ENCODE measurements around the gene NCOA5.

Gene NCOA5

DNA sequence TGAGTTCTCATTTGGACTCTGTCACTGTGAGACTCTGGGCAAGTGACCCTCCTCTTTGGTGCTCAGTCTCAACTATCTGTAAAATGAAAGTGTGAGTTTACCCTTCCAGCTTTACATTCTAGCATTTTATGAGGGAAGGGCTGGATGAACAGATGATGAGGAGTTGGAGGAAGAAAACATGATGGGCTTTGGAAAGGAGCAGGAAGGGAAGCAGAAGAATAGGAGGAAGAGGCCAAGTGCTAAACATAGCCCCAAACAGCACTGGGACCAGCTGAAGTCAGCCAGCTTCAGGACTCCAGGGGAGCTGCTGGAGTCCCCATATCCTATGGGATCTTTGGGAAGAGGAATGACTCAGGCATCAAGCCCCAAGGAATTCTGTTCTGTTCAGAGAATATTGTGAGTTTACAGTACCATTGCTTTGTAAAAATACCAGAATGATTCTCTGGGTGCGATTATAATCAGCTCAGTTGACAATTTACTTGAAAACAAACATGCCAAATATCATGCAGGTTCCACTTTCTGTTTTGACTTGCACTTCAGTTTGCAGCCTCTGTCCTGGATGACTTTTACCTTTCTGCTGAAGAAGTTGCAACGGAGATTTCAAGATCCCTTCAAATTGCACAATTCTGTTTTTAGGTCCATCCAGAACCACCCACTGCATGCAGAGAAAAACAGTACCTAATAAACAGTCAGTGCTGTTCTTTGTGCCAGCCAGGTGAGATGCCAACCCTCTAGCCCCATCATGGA lies 31.6 kb upstream of the NCOA5 start:
- no peak for DNase-seq (ENCODE audit: low read depth)
- TF ChIP-seq, protein P1, sequence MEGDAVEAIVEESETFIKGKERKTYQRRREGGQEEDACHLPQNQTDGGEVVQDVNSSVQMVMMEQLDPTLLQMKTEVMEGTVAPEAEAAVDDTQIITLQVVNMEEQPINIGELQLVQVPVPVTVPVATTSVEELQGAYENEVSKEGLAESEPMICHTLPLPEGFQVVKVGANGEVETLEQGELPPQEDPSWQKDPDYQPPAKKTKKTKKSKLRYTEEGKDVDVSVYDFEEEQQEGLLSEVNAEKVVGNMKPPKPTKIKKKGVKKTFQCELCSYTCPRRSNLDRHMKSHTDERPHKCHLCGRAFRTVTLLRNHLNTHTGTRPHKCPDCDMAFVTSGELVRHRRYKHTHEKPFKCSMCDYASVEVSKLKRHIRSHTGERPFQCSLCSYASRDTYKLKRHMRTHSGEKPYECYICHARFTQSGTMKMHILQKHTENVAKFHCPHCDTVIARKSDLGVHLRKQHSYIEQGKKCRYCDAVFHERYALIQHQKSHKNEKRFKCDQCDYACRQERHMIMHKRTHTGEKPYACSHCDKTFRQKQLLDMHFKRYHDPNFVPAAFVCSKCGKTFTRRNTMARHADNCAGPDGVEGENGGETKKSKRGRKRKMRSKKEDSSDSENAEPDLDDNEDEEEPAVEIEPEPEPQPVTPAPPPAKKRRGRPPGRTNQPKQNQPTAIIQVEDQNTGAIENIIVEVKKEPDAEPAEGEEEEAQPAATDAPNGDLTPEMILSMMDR (IDR thresholded peaks at IDR 0.05; ENCODE audit: control insufficient read depth, insufficient read depth, low read depth, low read length, missing control alignments): no peak
- H3K4me3 ChIP-seq (ENCODE audit: control insufficient read depth, low read depth, low read length): no peak overlapping the region

DNA sequence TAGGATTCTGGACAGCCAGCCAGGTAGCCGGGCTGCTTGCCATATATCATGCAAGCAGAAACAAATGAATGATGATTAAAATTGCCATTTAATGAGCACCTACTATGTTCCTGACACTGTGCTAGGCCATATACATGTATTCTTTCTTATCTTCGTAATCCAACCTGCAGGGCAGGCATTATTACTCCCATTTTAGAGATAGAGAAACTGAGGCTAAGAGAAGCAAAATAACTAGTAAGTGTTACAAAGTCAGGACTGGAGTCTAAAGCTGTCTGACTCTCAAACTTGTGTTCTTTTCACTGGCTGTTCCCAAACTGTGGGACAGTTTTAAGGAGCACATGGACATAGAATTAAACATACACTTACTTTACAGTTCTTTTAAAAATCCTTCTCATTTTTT lies 30.4 kb upstream of the NCOA5 start:
- H3K4me3 ChIP-seq (ENCODE audit: control insufficient read depth, low read depth, low read length): no peak overlapping the region
- no peak for DNase-seq (ENCODE audit: low read depth)
- TF ChIP-seq, protein P1 (IDR thresholded peaks at IDR 0.05; ENCODE audit: control insufficient read depth, insufficient read depth, low read depth, low read length, missing control alignments): no peak

DNA sequence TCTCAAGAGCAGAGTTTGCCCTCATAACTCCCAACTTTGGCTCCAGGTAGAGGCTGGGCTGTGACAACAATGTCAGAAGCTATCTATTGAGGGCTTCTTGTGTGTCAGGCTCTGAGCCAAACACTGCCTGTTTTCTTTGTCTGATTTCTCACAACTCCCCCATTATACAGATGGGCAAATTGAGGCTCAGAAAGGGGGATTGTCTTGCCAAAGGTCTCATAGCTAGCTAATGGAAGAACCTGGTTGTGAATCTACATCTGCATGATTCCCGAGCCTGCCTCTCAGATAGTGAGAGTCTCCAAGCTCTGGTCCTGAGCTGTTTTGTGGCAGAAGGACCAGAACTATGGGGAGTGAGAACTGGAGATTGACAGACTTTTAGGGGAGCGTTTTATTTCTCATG lies 29.8 kb upstream of the NCOA5 start:
- no peak for DNase-seq (ENCODE audit: low read depth)
- no peak overlapping the region for H3K4me3 ChIP-seq (ENCODE audit: control insufficient read depth, low read depth, low read length)
- TF ChIP-seq, protein P1 (IDR thresholded peaks at IDR 0.05; ENCODE audit: control insufficient read depth, insufficient read depth, low read depth, low read length, missing control alignments): no peak

DNA sequence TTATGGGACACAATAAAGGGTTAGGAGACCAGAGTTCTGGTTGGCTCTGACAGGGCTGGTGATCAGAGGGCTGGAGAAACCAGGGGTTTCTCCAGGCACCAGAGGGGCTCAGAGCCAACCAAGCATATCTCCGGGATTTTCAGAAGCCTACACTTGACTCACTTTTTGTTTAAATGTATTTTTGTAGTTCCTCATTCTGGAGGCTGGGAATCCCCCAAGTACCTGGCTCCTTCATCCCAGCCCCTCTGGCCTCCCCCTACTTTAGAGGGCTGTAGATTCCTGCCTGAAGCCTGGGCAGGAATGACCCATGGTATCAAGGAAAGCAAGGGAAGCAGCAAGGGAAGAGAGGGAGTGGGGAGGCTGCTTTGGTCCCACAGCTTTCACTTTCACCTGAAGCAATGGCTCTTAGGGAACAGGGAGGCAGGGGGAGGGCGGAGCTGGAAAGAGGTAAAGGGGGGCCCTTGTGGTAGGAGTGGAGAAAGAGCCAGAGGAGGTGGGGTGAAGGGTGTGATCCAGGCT lies 29.3 kb upstream of the NCOA5 start:
- TF ChIP-seq, protein P1 (IDR thresholded peaks at IDR 0.05; ENCODE audit: control insufficient read depth, insufficient read depth, low read depth, low read length, missing control alignments): no peak
- no peak overlapping the region for H3K4me3 ChIP-seq (ENCODE audit: control insufficient read depth, low read depth, low read length)
- no peak for DNase-seq (ENCODE audit: low read depth)

DNA sequence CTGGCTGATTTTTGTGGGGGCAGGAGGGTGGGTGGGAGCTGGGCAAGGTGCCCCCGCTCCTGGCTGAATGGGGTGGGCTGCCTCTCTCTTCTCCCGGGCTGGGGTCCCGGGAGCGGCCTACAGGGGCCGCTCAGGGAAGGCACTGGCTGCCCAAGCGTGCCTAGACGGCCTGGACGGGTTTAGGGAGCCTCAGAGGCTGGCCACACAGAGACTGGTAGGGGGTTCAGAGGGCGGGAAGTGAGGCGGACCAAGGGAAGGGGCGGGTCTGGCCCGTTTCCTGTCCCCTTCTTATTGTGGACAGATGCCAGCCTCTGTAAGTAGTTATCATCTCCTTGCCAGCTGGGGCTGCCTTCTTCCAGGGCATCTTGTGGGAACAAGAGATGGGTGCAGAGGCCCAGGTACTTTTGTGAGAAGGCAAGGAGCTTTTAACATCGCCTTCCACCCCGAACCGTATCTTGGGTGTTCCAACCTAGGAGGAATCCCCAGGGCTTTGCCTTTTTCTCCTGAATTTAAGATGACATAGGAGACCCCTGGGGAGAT lies 28.8 kb upstream of the NCOA5 start:
- H3K4me3 ChIP-seq (ENCODE audit: control insufficient read depth, low read depth, low read length): peak overlapping the region; percentile 30
- TF ChIP-seq, protein P1 (IDR thresholded peaks at IDR 0.05; ENCODE audit: control insufficient read depth, insufficient read depth, low read depth, low read length, missing control alignments): no peak
- no peak for DNase-seq (ENCODE audit: low read depth)

DNA sequence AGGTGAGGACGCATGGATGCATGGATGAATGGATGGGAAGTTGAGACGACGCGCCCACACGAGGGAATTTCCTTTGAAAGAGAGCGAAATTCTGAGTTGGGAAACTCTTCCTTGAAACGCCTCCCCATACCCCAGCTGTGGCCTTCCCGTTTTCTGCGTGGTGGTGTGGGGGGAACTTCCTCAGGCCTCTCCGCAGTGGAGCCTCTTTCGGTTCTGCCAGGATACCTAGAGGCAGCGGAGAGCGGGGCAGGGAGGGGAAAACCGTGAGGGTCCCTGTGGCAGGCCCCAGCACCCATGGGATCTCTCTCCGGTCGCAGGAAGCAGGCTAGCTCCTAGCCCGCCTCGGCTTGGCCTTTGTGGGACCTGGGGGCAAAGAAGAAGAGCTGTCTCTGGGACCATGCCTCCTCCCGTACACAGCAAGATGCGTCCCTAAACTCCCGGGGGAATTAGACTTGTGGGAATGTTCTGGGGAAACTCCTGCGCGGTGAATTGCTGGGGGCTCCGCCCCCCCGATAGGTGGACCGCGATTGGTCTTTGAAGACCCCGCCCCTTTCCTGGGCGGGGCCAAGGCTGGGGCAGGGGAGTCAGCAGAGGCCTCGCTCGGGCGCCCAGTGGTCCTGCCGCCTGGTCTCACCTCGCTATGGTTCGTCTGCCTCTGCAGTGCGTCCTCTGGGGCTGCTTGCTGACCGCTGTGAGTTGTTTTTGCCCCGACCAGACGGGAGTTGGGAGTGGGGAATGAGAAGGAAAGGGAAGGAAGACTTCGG lies 28.1 kb upstream of the NCOA5 start, which contains the start of gene CD40:
TSS of gene CD40 (plus strand) at position 611 of the 764 bp plus-strand sequence. CDS start at position 641, 30 bp downstream.
- TF ChIP-seq, protein P1 (IDR thresholded peaks at IDR 0.05; ENCODE audit: control insufficient read depth, insufficient read depth, low read depth, low read length, missing control alignments): no peak
- peak within 1 kb of the TSS; percentile 30 for H3K4me3 ChIP-seq (ENCODE audit: control insufficient read depth, low read depth, low read length)
- no peak for DNase-seq (ENCODE audit: low read depth)
